Measurements from ENCODE around the gene TTI1. TPM values are rescaled to one million over a fixed set of nuclear protein-coding genes. Genes with fewer than 3 reads are reported as not detected.

TTI1 gene
- total RNA-seq, 1 donor from 2014 or later: 20.2 TPM

DNA sequence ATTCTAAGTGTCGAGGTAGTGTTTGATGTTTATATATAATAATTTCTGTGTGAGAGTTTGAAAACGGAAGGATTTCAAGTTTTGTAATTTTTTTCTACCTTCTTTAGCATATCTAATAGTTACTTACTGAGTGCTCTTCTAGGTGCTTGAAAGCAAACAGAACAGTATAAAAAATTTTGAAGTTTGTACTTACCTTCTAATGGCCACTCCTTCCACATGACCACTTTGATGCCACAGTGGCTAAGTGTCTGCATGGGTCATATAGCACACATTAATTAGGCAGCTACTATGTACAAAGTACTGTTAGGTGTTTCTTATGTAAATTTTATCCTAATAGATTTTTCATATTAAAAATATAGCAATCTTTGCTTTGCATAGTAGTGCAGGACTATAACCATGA lies 21.4 kb upstream of the TTI1 start:
- DNase-seq: no peak

- no peak for DNase-seq
These were observed 19.6 kb upstream of the TTI1 start for GRCh38 chr20:38052870-38053269.

DNA sequence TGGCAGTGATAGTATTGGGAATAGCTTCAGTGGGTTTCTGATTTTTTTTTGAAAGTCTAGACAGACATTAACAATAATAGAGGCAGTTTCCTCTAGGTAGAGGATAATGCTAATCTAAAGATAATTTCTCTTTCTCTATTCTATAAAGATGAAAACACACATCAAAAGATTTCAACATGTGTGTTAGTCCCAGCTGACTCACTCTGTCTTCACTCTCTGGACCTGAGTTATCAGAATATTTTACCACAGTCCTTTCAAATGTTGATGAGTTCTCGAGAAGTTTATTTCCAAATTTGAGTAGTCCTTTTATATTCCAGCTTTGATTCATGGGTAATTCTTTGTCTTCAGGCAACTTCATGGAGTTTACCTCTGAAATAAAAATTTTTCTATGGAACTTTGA lies 17.4 kb upstream of the TTI1 start:
- DNase-seq: no peak

DNA sequence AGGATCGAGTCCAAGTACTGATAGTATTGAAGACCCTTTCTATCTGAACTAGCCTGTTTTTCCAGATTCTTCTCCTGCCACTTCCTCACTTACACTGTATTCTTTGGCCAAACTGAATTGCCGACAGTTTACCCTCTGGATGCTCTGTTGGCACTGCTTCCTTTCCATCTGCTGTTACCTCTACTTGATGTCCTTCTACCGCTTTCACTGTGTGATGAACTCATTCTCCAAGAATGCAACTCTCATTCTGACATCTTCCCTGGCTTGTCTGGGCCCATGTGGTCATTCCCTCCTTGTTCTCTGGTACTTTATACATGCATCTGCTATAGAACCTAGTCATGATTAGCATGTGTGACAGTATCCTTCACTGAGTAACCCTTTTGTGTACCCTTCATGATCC lies 16.5 kb upstream of the TTI1 start:
- DNase-seq: no peak

DNA sequence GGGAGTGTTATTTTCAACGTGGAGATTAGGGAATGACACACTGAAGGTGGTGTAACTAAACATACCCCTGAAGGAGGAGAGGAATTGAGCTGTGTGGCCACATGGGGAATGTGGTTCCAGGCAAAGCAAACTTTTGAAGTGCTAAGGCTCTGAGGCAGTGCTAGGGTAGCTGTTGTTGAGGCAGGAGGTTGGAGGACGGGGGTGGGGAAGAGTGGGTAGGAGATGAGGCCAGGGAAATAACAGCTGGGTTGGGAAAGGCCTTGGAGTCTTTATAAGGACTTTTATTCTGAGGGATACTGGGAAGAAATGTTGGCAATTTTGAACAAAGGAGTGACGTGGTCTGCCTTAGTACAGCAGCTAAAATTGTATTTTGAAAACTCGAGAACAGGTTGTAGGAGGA lies 13.3 kb upstream of the TTI1 start:
- no peak for DNase-seq

DNA sequence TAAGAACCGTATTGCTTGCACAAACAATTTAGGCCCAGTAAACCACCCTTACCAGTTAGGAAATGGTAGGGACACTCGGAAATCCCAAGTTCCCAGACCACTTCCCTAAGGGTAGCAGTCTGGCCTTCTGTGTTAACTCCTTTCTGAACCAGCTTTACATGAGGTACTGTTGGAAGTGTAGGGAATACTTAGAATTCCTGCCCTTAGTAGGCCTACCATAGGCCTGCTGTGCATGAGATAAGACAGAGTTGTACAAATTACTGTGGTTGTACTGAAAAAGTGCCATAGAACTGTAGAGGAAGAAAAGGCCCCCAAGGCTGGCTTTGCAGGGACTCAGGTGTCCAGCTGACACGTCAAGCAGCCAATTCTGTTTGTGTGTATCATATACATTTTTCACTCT lies 11.4 kb upstream of the TTI1 start:
- DNase-seq: no peak

DNA sequence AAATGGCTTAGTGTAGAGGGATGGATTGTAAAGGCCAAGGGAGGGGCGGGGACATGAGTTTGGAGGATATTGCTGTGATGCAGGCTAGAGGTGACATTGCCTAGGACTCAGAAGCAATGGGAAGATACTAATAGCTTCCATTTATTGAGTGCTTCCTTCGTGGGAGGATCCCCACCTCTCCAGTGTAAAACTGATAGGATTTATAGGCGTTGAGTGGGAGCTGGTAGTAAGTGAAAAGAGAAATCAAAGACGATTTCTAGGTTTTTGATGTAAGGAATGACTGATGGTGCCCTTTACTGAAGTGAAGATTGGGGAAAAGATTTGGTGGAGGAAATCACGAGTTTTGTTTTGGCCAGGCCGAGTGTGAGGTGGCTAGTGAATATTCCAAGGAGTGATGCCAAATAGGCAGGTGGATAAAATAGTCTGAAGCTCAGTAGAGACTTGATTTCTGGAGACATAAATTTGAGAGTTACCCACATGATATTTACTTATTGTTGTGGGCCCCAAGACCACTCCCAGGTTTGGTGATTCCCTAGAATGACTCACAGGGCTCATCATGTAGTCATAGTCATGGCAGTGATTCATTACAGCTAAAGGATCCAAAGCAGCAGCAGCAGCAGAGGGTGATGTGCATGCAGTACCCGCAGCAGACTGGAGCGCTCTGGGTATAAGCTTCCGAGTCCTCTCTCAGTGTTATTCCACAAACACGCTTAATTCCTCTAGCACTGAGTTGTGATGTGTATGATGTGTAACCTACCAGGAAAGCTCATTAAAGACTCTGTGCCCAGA lies 10.4 kb upstream of the TTI1 start:
- DNase-seq: no peak

DNA sequence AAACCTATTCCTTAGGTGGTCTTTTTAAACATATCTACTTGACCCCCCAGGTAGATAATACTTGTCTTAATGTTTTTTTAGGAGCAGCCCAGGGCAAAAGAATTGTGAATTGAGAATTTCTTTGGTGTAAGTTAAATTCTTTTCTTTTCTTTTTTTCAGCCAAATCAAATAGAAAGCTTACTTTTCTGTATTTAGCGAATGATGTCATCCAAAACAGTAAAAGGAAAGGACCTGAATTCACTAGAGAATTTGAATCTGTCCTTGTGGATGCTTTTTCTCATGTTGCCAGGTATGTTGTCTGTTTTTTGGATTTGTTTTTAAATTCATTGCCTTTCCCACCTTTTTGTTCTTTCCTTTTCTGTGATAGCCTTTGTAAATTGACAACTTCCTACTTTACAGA lies 7.0 kb upstream of the TTI1 start:
- no peak for DNase-seq

- DNase-seq: no peak
These were observed 3.1 kb upstream of the TTI1 start for GRCh38 chr20:38036366-38036765.

DNA sequence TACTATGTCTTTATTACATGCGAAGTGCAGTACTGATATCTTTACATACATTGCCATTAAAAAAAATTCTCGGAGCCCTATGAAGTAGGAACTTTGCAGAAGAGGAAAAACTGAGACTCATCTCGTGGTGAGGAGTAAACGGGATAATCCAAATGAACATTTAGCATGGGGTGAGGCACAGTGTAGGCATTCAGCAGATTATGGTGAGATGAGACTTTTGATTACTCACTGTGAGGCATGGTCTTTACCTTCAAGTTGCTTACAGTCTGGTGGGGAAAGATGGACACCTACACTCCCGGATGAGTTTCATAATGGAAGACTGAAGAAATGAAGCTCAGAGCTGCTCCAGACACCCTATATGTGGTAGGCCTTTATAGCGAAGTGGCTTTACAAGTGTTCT lies 1.7 kb upstream of the TTI1 start:
- DNase-seq: no peak

GRCh38 chr20:38034108-38034649 lies 923 bp upstream of the TTI1 start:
- DNase-seq: no peak

DNA sequence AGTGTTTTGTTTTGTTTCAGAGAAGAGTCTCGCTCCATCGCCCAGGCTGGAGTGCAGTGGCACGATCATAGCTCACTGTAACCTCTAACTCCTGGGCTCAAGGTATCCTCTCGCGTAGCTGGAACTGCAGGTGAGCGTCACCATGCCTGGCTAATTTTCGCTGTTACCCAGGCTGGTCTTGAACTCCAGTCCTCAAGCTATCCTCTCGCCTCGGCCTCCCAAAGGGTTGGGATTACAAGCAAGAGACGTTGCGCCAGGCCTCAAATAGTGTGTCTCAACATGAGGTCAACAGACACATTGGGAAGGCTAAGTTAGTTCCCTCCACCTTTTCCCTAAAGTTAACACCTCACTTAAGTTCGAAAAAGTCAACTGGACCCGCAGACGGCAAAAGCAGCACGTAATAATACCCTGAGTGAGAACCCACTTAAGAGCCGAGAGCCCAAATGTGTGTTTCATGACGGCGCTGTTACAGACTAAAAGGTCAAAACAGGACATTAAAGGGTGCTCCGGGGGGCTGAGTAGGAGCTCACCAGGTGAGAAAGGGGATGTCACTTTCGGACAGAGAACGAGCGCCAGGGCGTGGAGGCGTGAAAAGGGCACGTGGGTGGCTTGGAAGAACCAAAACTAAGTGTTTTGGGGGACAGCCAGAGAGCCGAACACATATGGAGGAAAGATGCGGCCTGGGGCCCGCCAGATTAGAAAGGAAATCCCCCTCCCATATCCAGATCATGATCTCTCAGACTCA lies 499 bp downstream of the TTI1 start:
- no peak for DNase-seq

DNA sequence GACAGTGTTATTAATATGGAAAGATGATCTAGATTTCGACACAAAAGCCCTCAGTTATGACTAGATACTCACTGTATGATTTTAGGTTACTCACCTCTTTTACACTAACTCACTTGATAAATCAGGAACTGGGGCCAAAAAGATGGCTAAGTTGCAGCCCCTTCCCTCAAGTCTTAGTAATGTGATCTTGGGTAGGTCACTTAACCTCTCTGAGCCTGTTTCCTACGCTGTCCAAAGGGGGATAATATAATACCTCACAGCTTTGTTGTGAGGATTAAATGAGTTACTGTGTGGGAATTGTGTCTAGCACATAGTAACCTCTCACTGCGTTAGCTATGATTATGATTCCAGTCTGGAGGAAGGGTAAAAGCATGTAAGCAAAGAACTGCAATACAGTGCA lies 1.3 kb downstream of the TTI1 start:
- DNase-seq: no peak

GRCh38 chr20:38029453-38029852 lies 3.8 kb downstream of the TTI1 start:
- no peak for DNase-seq

- no peak for DNase-seq
These were observed 8.8 kb downstream of the TTI1 start for GRCh38 chr20:38024496-38024895.

- DNase-seq: peak; percentile 69
These were observed 9.9 kb downstream of the TTI1 start for GRCh38 chr20:38023181-38024001.

DNA sequence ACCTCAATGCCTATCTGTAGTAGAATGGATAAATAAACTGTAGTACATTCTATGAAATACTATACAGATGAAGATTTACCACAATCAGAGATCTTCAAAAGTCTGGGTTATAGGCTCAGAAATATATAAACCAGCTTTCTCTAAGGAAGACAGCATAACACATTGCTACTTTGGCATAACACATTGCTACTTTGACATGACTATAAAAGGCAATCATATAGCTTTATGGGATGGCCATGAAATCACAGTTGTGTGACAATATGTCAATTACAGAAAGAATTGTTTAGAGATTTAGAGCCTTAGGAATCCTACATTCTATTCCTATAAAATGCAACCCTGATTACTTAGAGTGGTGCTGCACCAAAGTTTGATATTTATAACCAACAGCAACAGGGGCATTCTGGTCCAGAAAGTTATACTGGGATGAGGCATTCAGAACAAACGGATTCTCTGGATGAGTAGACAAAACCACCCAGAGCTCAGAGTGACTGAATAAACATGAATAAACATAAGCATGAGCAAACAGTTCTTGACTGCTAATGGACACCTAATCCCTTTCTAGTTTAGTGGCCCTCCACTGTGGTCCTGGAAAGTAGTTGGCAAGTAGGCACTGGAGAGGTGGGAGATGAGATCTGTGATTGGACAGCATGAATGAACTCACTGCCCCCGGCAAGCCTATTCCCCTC lies 12.0 kb downstream of the TTI1 start:
- DNase-seq: no peak

DNA sequence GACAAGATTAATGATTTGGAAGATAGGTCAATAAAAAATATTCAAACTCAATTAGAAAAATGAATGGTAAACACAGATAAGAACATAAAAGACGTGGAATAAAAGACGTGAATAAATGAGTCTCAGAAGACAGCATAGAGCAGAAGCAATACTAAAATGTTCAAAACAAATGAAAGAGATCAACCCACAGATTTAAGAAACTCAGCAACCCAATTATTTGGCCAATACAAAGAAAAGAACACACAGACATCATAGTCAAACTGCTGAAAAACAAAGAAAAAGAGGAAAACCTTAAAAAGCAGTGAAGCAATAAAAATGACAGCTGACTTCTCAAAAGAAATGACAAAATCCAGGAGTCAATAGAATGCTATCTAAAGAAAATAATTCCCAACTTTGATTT lies 14.9 kb downstream of the TTI1 start:
- no peak for DNase-seq

DNA sequence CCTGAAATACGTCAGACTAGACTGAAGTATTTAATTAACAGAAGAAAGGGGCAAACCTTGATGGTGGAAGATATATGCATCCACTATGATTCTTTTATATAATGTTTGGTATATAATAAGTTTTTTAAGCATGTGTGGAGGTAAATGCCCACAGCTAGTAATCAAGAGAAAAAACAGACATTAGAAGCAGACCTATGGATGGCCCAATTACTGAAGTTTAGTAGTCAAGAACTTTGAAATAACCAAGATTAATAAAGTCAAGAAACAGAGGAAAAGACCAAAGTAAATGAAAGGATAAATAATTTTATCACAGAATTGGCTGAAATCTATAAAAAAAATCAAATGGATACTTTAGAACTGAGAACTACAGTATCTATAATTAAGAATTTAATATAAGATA lies 15.3 kb downstream of the TTI1 start:
- DNase-seq: no peak

DNA sequence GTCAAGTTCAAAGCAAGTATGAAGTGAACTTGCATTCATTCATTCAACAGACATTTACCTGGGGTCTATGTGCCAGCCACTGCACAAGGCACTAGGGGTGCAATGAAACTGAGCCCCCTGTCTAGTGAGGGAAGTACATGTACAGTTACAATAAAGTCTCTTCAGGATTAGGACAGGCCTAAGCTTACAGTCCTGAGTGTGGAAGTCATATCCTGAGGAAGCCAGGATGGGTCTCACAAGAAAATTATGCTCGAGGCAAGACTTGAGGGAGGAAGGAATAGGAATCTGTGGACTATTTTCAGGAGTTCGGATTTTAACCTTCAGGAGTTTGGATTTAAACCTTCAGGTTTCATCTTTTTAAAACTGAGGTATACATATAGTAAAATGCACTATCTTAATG lies 19.4 kb downstream of the TTI1 start:
- DNase-seq: no peak

- no peak for DNase-seq
These were observed 20.9 kb downstream of the TTI1 start for GRCh38 chr20:38012332-38012731.

- DNase-seq: no peak
These were observed 21.6 kb downstream of the TTI1 start for GRCh38 chr20:38011696-38012095.

Data from tongue (tissue), 2 donors.